Caco-2 (cell line): ENCODE results near the gene KLK11. TPM values are rescaled to one million over a fixed set of nuclear protein-coding genes. Genes with fewer than 3 reads are reported as not detected.

ENCODE experiments used
- BruUV-seq: library from RNA; stranded (reverse); fragments of 400-500 nt; replicated peaks from 2 replicates; lab custom pipeline; 2021; lab: Mats Ljungman, UMichigan
- CTCF ChIA-PET: fragments of 300-600 bp; sonication (Branson Sonifier 250); formaldehyde crosslinking; loops from one replicate; lab custom pipeline; 2022; ENCODE audit warnings: antibody characterized with exemption; lab: Charles Lee
- POLR2A ChIA-PET: fragments of 300-600 bp; sonication (Branson Sonifier 250); formaldehyde crosslinking; loops from one replicate; lab custom pipeline; 2022; ENCODE audit warnings: antibody characterized with exemption; lab: Charles Lee
- DNase-seq, 2 experiments: peaks; one replicate each; pipeline versions ENCODE4 v3.0.0 to v3.0.0-alpha.2; 2020 to 2022
- H3K27me3 ChIP-seq: replicated peaks from 2 replicates; pipeline ENCODE4 v1.6.0; 2011; ENCODE audit warnings: low read length; ENCODE audit not compliant: control insufficient read depth, insufficient read depth
- H3K36me3 ChIP-seq: 2 replicates; pipeline ENCODE4 v1.5.1; 2011; ENCODE audit warnings: low read length; ENCODE audit not compliant: control insufficient read depth, insufficient read depth
- H3K4me1 ChIP-seq: fragments of 250-450 bp; sonication (Bioruptor Pico); 2 replicates; pipeline ENCODE4 v1.5.1; 2020; ENCODE audit warnings: mild to moderate bottlenecking
- H3K4me3 ChIP-seq: 2 replicates; pipeline ENCODE4 v1.5.1; 2011; ENCODE audit warnings: low read depth, mild to moderate bottlenecking, control low read depth, low read length
- H3K9me3 ChIP-seq: fragments of 250-450 bp; sonication (Bioruptor Pico); 2 replicates; pipeline ENCODE4 v1.5.1; 2020; ENCODE audit warnings: mild to moderate bottlenecking, moderate library complexity
- H3K27ac Mint-ChIP-seq: one replicate; pipeline ENCODE4 v1.8.0; 2022; ENCODE audit warnings: mixed read lengths; ENCODE audit not compliant: unreplicated experiment
- H3K27me3 Mint-ChIP-seq: one replicate; pipeline ENCODE4 v1.8.0; 2022; ENCODE audit warnings: mixed read lengths; ENCODE audit not compliant: insufficient read depth, unreplicated experiment
- H3K36me3 Mint-ChIP-seq: one replicate; pipeline ENCODE4 v1.8.0; 2022; ENCODE audit warnings: mild to moderate bottlenecking, mixed read lengths; ENCODE audit not compliant: insufficient read depth, unreplicated experiment
- H3K4me1 Mint-ChIP-seq: one replicate; pipeline ENCODE4 v1.8.0; 2022; ENCODE audit warnings: low read depth, mixed read lengths; ENCODE audit not compliant: unreplicated experiment
- H3K4me3 Mint-ChIP-seq: one replicate; pipeline ENCODE4 v1.8.0; 2022; ENCODE audit warnings: mild to moderate bottlenecking, moderate library complexity, mixed read lengths; ENCODE audit not compliant: unreplicated experiment
- H3K9me3 Mint-ChIP-seq: one replicate; pipeline ENCODE4 v1.8.0; 2022; ENCODE audit warnings: mixed read lengths; ENCODE audit not compliant: unreplicated experiment
- intact Hi-C: fragments of 100-400 bp; cut with micrococcal nuclease; formaldehyde crosslinking; loops from one replicate; pipeline ENCODE4 v1.10.0; 2022; ENCODE audit not compliant: unreplicated experiment
- total RNA-seq: library from RNA; stranded (reverse); gene quantifications from 2 replicates; pipeline ENCODE4 v1.2.3, GENCODE V29; 2022
- TF ChIP-seq, protein P1 (sequence below), 2 experiments: fragments of 200-600 bp in 1 of 2; IDR thresholded peaks; 1 replicate in 1 of 2; 2 replicates in 1 of 2; pipeline versions ENCODE4 v1.5.1 to v1.8.0; 2011 to 2022; ENCODE audit warnings: antibody characterized with exemption in 1 of 2, control low read depth in 1 of 2, inconsistent platforms in 1 of 2, low read depth in 1 of 2, low read length in 1 of 2, mild to moderate bottlenecking in 1 of 2, moderate library complexity in 1 of 2; ENCODE audit not compliant: insufficient read depth in 1 of 2, severe bottlenecking in 1 of 2, unreplicated experiment in 1 of 2

Gene KLK11
- total RNA-seq, 1 experiment from 2014 or later, result not detected

DNA sequence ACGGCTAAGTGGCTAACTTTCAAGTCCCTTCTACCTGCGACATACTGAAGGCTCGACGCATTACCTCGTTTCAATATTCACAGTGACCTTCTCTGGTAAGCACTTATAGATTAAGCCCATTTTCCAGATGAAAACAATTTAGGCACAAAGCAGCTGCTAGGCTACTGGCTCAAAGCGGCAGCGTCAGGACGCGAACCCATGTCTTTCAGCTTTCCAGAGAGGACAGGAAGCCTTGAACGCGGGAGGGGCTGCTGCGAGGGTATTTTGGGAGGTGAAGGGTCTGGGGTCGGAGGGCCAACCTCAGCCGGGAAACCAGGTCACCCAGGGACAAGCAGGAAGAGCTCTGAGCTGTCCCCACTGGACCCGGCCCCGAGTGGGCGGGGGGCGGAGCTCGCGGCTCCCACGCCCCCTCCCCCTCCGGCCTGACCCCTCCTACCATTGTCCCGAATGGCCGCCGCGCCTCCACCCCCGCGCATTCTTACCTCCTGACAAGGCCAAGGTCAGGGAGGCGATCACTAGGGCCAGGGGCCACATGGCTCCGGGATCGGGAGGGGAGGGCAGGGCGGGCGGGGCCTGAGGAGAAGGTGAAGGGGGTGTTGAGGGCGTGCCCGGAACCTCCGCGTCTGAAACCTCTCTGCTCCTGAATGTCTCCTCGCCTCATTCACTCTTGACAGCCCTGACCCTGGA, 38.3 kb upstream of the KLK11 start, which contains the start of gene KLK13:
TSS of gene KLK13 (minus strand) at position 559 of the 687 bp plus-strand sequence. CDS start at position 534, 25 bp downstream.
- intact Hi-C loops, result no loop called here
- DNase-seq, result no peak
- TF ChIP-seq, protein P1, sequence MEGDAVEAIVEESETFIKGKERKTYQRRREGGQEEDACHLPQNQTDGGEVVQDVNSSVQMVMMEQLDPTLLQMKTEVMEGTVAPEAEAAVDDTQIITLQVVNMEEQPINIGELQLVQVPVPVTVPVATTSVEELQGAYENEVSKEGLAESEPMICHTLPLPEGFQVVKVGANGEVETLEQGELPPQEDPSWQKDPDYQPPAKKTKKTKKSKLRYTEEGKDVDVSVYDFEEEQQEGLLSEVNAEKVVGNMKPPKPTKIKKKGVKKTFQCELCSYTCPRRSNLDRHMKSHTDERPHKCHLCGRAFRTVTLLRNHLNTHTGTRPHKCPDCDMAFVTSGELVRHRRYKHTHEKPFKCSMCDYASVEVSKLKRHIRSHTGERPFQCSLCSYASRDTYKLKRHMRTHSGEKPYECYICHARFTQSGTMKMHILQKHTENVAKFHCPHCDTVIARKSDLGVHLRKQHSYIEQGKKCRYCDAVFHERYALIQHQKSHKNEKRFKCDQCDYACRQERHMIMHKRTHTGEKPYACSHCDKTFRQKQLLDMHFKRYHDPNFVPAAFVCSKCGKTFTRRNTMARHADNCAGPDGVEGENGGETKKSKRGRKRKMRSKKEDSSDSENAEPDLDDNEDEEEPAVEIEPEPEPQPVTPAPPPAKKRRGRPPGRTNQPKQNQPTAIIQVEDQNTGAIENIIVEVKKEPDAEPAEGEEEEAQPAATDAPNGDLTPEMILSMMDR (IDR thresholded peaks at IDR 0.05; ENCODE audit: insufficient read depth in 1 of 2, low read depth in 1 of 2, low read length in 1 of 2, severe bottlenecking in 1 of 2, unreplicated experiment in 1 of 2), result no peak
- Histone ChIP-seq H3K27me3 (no peaks in the 10 kb centered on the region), H3K9me3 (no peaks in the 10 kb centered on the region), H3K4me1 (no peaks in the 10 kb centered on the region), H3K4me3 (0 out of 2 replicates have a peak within 1 kb of the TSS, but pooled peaks have one; percentile 1), H3K36me3 (no peaks in the 10 kb centered on the region)
- ChIA-PET POLR2A (no interaction called here), CTCF (interaction anchor here (1.1 kb wide), 1 partner anchor 44 kb away, joined by 4 read pairs; no protein-coding TSS in a partner anchor)
- no TSS peak for BruUV-seq
- Mint-ChIP-seq H3K36me3 (no peaks in the 10 kb centered on the region), H3K4me1 (no peaks in the 10 kb centered on the region), H3K4me3 (peak within 1 kb of the TSS; percentile 54), H3K27me3 (peaks cover 14% of the 10 kb centered on the region), H3K9me3 (peaks cover 13% of the 10 kb centered on the region), H3K27ac (no peak within 1 kb of the TSS)

DNA sequence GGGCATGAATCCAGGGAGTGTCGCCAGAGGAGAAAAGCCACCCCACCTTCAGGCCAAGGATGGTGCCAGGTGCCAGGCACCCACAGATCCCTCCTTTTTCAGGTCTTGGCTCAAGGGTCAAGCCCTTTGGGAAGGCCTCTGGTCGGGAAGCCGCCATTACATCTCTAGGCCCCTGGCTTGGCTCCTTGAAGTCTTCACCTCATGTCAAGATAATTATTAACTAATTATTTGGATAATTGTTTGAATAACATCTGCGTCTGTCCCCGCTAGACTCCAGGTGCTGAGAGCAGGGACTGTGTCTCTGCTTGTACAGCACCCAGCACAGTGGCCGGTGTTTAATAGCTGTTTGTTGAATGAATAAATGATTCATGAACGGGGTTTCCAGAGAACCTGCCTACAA, 37.2 kb upstream of the KLK11 start:
- Mint-ChIP-seq H3K4me1 (no peaks in the 10 kb centered on the region), H3K27me3 (peaks cover 17% of the 10 kb centered on the region), H3K4me3 (no peak overlapping the region), H3K9me3 (peaks cover 13% of the 10 kb centered on the region), H3K27ac (no peak overlapping the region), H3K36me3 (no peaks in the 10 kb centered on the region)
- BruUV-seq, result no TSS peak
- CTCF ChIA-PET, result interaction anchor here (1.1 kb wide), 1 partner anchor 43 kb away, joined by 4 read pairs; no protein-coding TSS in a partner anchor
- DNase-seq, result no peak
- no peaks in the 10 kb centered on the region for H3K36me3 ChIP-seq
- H3K4me1 ChIP-seq, result no peaks in the 10 kb centered on the region
- TF ChIP-seq, protein P1 (IDR thresholded peaks at IDR 0.05; ENCODE audit: insufficient read depth in 1 of 2, low read depth in 1 of 2, low read length in 1 of 2, severe bottlenecking in 1 of 2, unreplicated experiment in 1 of 2), result no peak
- POLR2A ChIA-PET, result no interaction called here
- no peak overlapping the region for H3K4me3 ChIP-seq
- intact Hi-C loops, result no loop called here
- H3K27me3 ChIP-seq, result no peaks in the 10 kb centered on the region
- no peaks in the 10 kb centered on the region for H3K9me3 ChIP-seq

DNA sequence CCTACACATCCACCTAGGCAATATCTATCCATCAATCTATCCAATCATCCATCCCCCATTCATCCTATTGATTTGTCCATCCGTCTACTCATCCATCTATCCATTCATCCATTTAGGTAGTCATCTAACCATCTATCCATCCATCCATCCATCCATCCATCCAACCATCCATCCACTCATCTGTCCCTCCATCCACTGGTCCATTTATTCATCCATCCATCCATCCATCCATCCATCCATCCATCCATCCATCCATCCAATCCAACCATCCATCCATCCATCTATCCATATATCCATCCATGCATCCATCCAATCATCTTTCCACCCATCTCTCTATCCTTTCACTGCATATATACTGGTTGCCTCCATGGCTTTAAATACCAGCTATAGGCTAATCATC, 34.6 kb upstream of the KLK11 start:
- Mint-ChIP-seq H3K4me1 (no peaks in the 10 kb centered on the region), H3K4me3 (no peak overlapping the region), H3K36me3 (no peaks in the 10 kb centered on the region), H3K27ac (no peak overlapping the region), H3K27me3 (peaks cover 25% of the 10 kb centered on the region), H3K9me3 (peaks cover 13% of the 10 kb centered on the region)
- CTCF ChIA-PET, result no interaction called here
- Histone ChIP-seq H3K4me3 (no peak overlapping the region), H3K27me3 (no peaks in the 10 kb centered on the region), H3K36me3 (no peaks in the 10 kb centered on the region), H3K4me1 (no peaks in the 10 kb centered on the region), H3K9me3 (no peaks in the 10 kb centered on the region)
- intact Hi-C loops, result no loop called here
- POLR2A ChIA-PET, result no interaction called here
- no TSS peak for BruUV-seq
- DNase-seq, result no peak
- TF ChIP-seq, protein P1 (IDR thresholded peaks at IDR 0.05; ENCODE audit: insufficient read depth in 1 of 2, low read depth in 1 of 2, low read length in 1 of 2, severe bottlenecking in 1 of 2, unreplicated experiment in 1 of 2), result no peak
